Karpas-422 (cell line): ENCODE data around the gene SHISA8. TPM values are rescaled to one million over a fixed set of nuclear protein-coding genes. Genes with fewer than 3 reads are reported as not detected.
"Not testable (repeated sequence)": the region's sequence is repeated elsewhere in the genome, so short reads cannot be mapped to it uniquely, and the experiment has no call there.

Experiments used
- DNase-seq: peaks from one replicate; pipeline ENCODE4 v3.0.0-alpha.2; 2015
- H2AFZ ChIP-seq: fragments of 200-600 bp; sonication (generic); 2 replicates; pipeline ENCODE4 v1.6.1; 2014; ENCODE audit warnings: antibody characterized with exemption, low read length, mixed read lengths
- H3K27ac ChIP-seq: fragments of 200-600 bp; sonication (generic); 2 replicates; pipeline ENCODE4 v1.5.1; 2014; ENCODE audit warnings: mild to moderate bottlenecking, low read length, moderate library complexity
- H3K27me3 ChIP-seq: fragments of 200-600 bp; sonication (generic); 2 replicates; pipeline ENCODE4 v1.6.1; 2014; ENCODE audit warnings: low read length, mixed read lengths
- H3K36me3 ChIP-seq: fragments of 200-600 bp; sonication (generic); 2 replicates; pipeline ENCODE4 v1.6.1; 2014; ENCODE audit warnings: low read length, mixed read lengths; ENCODE audit not compliant: insufficient read depth
- H3K4me1 ChIP-seq: fragments of 200-600 bp; sonication (generic); 2 replicates; pipeline ENCODE4 v1.6.1; 2014; ENCODE audit warnings: mild to moderate bottlenecking, low read length, mixed read lengths
- H3K4me2 ChIP-seq: fragments of 200-600 bp; sonication (generic); 2 replicates; pipeline ENCODE4 v1.6.1; 2014; ENCODE audit warnings: low read length, low read depth, mild to moderate bottlenecking; ENCODE audit not compliant: poor library complexity, severe bottlenecking
- H3K4me3 ChIP-seq: fragments of 200-600 bp; sonication (generic); 2 replicates; pipeline ENCODE4 v1.5.1; 2014; ENCODE audit warnings: mild to moderate bottlenecking, antibody characterized with exemption, low read length, mixed read lengths
- H3K79me2 ChIP-seq: fragments of 200-600 bp; sonication (generic); 2 replicates; pipeline ENCODE4 v1.6.1; 2014; ENCODE audit warnings: mild to moderate bottlenecking, low read length, mixed read lengths
- H3K9ac ChIP-seq: fragments of 200-600 bp; sonication (generic); 2 replicates; pipeline ENCODE4 v1.6.0; 2014; ENCODE audit warnings: low read length
- H3K9me2 ChIP-seq: fragments of 200-600 bp; sonication (generic), shearing (Covaris generic); replicated peaks from 2 replicates; pipeline ENCODE4 v1.6.0; 2014; ENCODE audit warnings: mild to moderate bottlenecking, low read length, moderate library complexity; ENCODE audit not compliant: insufficient read depth
- H3K9me3 ChIP-seq: fragments of 300-700, 200-600 bp; sonication (generic); 2 replicates; pipeline ENCODE4 v1.6.1; 2014; ENCODE audit warnings: low read length, mixed read lengths
- H4K20me1 ChIP-seq: fragments of 200-600 bp; sonication (generic); 2 replicates; pipeline ENCODE4 v1.6.1; 2014; ENCODE audit warnings: mild to moderate bottlenecking, antibody characterized with exemption, low read length, low read depth; ENCODE audit not compliant: insufficient read depth
- total RNA-seq: library from RNA; depleted of rRNA; stranded (reverse); fragments of >200 nt; shearing (Covaris generic); gene quantifications from 2 replicates; pipeline ENCODE4 v1.2.3, GENCODE V29; 2014; ENCODE audit warnings: low replicate concordance

SHISA8 gene
- total RNA-seq, 1 experiment from 2014 or later = 3.2 TPM

DNA sequence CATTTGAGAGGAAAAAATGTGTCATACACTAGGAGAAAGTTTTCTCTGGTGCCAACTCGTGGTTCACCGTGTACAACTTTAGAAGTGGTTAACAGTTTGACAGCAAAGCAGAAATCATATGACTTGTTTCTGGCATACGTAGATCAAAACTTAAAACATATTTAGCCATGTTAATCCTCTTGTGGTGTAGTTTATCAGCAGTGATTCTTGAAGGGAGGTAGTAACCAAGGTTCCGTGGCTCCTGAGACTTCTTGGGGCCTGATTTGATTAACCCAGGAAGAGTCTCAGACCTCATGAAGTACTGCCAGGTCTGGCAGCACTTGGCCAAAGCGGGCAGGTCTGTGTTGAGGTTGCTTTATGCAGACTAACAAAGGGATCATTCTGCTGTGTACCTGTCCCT lies 41.5 kb downstream of the SHISA8 start:
- Histone ChIP-seq H4K20me1 (no peaks in the 10 kb centered on the region), H3K4me2 (no peak overlapping the region), H3K4me3 (no peak overlapping the region), H3K27ac (no peak overlapping the region), H3K27me3 (no peaks in the 10 kb centered on the region), H3K36me3 (peaks cover 73% of the 10 kb centered on the region), H3K9ac (no peak overlapping the region), H2AFZ (no peak overlapping the region), H3K4me1 (peaks cover 12% of the 10 kb centered on the region), H3K9me2 (no peaks in the 10 kb centered on the region), H3K9me3 (no peaks in the 10 kb centered on the region), H3K79me2 (peaks cover 41% of the 10 kb centered on the region)
- no peak for DNase-seq

DNA sequence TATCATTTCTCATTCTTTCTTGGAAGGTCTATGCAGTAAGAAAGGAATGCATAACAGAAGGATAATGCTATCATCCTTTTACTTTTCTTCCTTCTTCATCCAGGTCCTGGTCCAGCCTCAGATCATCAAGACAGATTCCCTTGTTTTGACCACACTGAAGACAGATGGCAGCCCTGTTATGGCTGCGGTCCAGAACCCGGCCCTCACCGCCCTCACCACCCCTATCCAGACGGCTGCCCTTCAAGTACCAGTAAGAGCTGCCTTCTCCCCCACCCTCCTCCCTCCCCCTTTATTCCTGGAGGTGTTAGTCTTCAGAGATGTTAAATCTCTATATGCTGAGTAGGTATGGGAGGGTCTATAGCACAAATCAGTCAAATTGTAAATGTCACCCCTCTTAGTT lies 44.1 kb downstream of the SHISA8 start:
- 0 out of 2 replicates have a peak, but pooled peaks cover 7% of the 10 kb centered on the region for H4K20me1 ChIP-seq
- H3K9me2 ChIP-seq = no peaks in the 10 kb centered on the region
- 0 out of 2 replicates have a peak overlapping the region, but pooled peaks have one; percentile 27 for H3K27ac ChIP-seq
- no peak overlapping the region for H3K9ac ChIP-seq
- no peak for DNase-seq
- no peaks in the 10 kb centered on the region for H3K27me3 ChIP-seq
- H3K79me2 ChIP-seq = peaks cover 50% of the 10 kb centered on the region
- no peak overlapping the region for H2AFZ ChIP-seq
- H3K4me1 ChIP-seq = peaks cover 12% of the 10 kb centered on the region
- no peak overlapping the region for H3K4me2 ChIP-seq
- H3K4me3 ChIP-seq = no peak overlapping the region
- H3K9me3 ChIP-seq = no peaks in the 10 kb centered on the region
- H3K36me3 ChIP-seq = peaks cover 66% of the 10 kb centered on the region

DNA sequence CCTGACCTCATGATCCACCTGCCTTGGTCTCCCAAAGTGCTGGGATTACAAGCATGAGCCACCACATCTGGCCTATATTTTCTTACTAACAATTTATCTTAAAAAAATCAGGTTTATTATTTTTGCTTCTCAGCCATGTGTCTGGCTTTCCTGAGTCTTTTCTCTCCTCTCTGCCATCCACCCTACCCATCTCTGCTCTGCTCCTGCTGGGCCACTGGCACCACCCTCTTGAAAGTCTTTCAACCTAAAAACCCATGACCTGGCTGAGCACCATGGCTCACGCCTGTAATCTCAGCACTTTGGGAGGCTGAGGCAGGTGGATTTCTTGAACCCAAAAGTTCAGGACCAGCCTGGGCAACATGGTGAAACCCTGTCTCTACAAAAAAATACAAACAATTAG lies 44.8 kb downstream of the SHISA8 start:
- Histone ChIP-seq H3K36me3 (peaks cover 66% of the 10 kb centered on the region), H3K79me2 (peaks cover 54% of the 10 kb centered on the region), H3K4me1 (peaks cover 12% of the 10 kb centered on the region)
- not testable (repeated sequence) for H4K20me1 ChIP-seq, H3K4me3 ChIP-seq, H3K27ac ChIP-seq, H3K4me2 ChIP-seq, H3K9me2 ChIP-seq, H3K9me3 ChIP-seq, DNase-seq, H3K27me3 ChIP-seq, H3K9ac ChIP-seq, H2AFZ ChIP-seq

DNA sequence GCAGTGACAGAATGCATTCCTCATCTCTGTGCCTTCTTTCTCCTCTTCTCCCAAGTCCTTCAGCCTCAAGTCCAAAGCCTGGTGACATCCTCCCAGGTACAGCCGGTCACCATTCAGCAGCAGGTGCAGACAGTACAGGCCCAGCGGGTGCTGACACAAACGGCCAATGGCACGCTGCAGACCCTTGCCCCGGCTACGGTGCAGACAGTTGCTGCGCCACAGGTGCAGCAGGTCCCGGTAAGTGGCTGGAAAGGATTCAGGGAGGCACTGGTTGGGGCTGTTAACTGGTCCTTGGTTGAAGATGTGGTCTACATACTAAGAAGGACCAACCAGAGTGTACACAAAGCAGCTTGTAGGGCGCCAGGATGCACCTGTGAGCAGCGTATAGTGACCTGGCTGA lies 46.3 kb downstream of the SHISA8 start:
- DNase-seq = no peak
- Histone ChIP-seq H2AFZ (no peak overlapping the region), H3K27me3 (no peaks in the 10 kb centered on the region), H4K20me1 (peaks cover 15% of the 10 kb centered on the region; the same call in 1 of the 2 replicates), H3K36me3 (peaks cover 58% of the 10 kb centered on the region), H3K27ac (no peak overlapping the region), H3K79me2 (peaks cover 57% of the 10 kb centered on the region), H3K4me1 (peaks cover 12% of the 10 kb centered on the region), H3K4me2 (no peak overlapping the region), H3K9me3 (no peaks in the 10 kb centered on the region), H3K9me2 (no peaks in the 10 kb centered on the region), H3K9ac (no peak overlapping the region), H3K4me3 (no peak overlapping the region)

DNA sequence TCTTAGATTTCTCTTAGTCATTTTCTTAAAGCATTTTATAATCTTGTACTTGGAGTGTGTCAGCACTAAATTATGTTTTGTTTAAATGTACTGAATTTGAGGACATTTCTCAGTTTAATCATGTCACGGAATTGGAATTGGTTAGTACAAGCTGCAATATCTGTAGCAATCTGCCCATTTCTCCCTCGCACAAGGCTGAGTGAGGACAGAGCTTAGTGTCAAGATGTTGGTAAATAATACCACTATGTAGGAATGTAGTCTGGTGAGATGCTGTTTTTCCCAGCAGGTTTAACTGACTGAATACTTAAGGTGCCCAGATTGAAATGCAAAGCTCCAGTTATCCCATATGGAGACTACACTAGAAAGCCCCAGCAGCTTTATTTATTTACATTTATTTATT lies 51.4 kb downstream of the SHISA8 start:
- peak overlapping the region; percentile 94 for H3K27ac ChIP-seq
- no peak overlapping the region for H3K4me3 ChIP-seq
- H3K9me2 ChIP-seq = no peaks in the 10 kb centered on the region
- H3K9ac ChIP-seq = peak overlapping the region; percentile 62
- no peak overlapping the region for H2AFZ ChIP-seq
- H3K4me2 ChIP-seq = no peak overlapping the region
- peaks cover 51% of the 10 kb centered on the region for H3K4me1 ChIP-seq
- no peaks in the 10 kb centered on the region for H3K9me3 ChIP-seq
- peaks cover 20% of the 10 kb centered on the region; the same call in 1 of the 2 replicates for H4K20me1 ChIP-seq
- peaks cover 40% of the 10 kb centered on the region for H3K36me3 ChIP-seq
- DNase-seq = no peak
- H3K79me2 ChIP-seq = peaks cover 93% of the 10 kb centered on the region
- H3K27me3 ChIP-seq = no peaks in the 10 kb centered on the region

GRCh38 chr22:41862530-41863266 lies 52.2 kb downstream of the SHISA8 start:
- Histone ChIP-seq H3K27me3 (no peaks in the 10 kb centered on the region), H3K79me2 (peaks cover 95% of the 10 kb centered on the region), H4K20me1 (peaks cover 25% of the 10 kb centered on the region; the same call in 1 of the 2 replicates), H3K4me3 (peak overlapping the region; percentile 48; the same call in 1 of the 2 replicates), H3K4me2 (peak overlapping the region; percentile 68), H3K9ac (peak overlapping the region; percentile 62), H3K4me1 (peaks cover 59% of the 10 kb centered on the region), H3K9me2 (no peaks in the 10 kb centered on the region), H3K36me3 (peaks cover 38% of the 10 kb centered on the region), H2AFZ (no peak overlapping the region), H3K9me3 (no peaks in the 10 kb centered on the region), H3K27ac (peak overlapping the region; percentile 94)
- no peak for DNase-seq

DNA sequence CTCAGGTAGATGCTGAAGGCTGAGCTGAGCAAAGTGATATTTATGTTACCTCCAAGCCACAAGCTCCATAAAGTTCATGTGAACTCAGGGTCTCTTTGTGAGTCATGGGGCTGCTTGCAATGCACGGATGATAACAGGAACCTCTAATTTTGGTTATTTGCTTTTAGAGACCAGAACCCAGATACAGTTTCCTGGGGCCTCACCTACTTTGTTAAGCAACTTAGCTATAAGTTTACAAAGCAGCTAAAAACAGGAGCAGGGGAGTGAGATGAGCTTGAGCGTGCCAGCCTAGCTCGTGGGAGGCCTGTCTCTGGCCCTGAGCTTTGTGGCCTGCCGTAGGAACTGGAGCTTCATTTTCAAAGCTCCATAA lies 52.7 kb downstream of the SHISA8 start:
- DNase-seq = peak; percentile 92
- Histone ChIP-seq H3K4me3 (peak overlapping the region; percentile 48), H3K4me2 (peak overlapping the region; percentile 68), H3K9ac (peak overlapping the region; percentile 62), H3K4me1 (peaks cover 65% of the 10 kb centered on the region), H3K27ac (peak overlapping the region; percentile 94), H3K79me2 (peaks cover 98% of the 10 kb centered on the region), H3K36me3 (peaks cover 36% of the 10 kb centered on the region), H3K9me2 (no peaks in the 10 kb centered on the region), H2AFZ (no peak overlapping the region), H4K20me1 (peaks cover 25% of the 10 kb centered on the region; the same call in 1 of the 2 replicates), H3K27me3 (no peaks in the 10 kb centered on the region), H3K9me3 (no peaks in the 10 kb centered on the region)
